ENCODE data around the gene ETV6.

GRCh38 chr12:11895421-11896078 lies 246.1 kb downstream of the ETV6 start:
- TF ChIP-seq CTCF (IDR thresholded peaks at IDR 0.05) (no peak), REST (IDR thresholded peaks at IDR 0.05; ENCODE audit: insufficient read depth in 1 of 2, low read depth in 2 of 2, low read length in 1 of 2) (no peak), POLR2AphosphoS5 (IDR thresholded peaks at IDR 0.05; ENCODE audit: low read depth, low read length) (no peak)

Data from Panc1 (cell line).